GM12878 (cell line): ENCODE results near the gene TMEM38A. TPM values are rescaled to one million over a fixed set of nuclear protein-coding genes. Genes with fewer than 3 reads are reported as not detected.

Experiments used
- ATAC-seq: fragments of 200-7000 bp; cut with Tn5 transposase; 3 replicates; pipeline ENCODE4 v1.9.1; 2020; ENCODE audit warnings: mild to moderate bottlenecking, moderate library complexity
- BruUV-seq: library from RNA; stranded (reverse); fragments of 400-500 nt; replicated peaks from 2 replicates; lab custom pipeline; 2021; lab: Mats Ljungman, UMichigan
- CTCF ChIA-PET: fragments of 300-600 bp; sonication (Branson Sonifier 250); formaldehyde crosslinking; extraction: SDS; loops from one replicate; lab custom pipeline; 2021; ENCODE audit warnings: inconsistent platforms; lab: Yijun Ruan, JAX
- POLR2A ChIA-PET: fragments of 350-600 bp; formaldehyde crosslinking; extraction: SDS; loops from one replicate; lab custom pipeline; 2021; ENCODE audit warnings: inconsistent platforms; lab: Charles Lee
- RAD21 ChIA-PET: fragments of 300-600 bp; sonication (Branson Sonifier 250); formaldehyde crosslinking; loops from one replicate; lab custom pipeline; 2023; ENCODE audit warnings: antibody characterized with exemption; ENCODE audit not compliant: unreplicated experiment; lab: Charles Lee
- SMC1A ChIA-PET: fragments of 300-600 bp; sonication (Branson Sonifier 250); formaldehyde crosslinking; loops from one replicate; lab custom pipeline; 2023; ENCODE audit not compliant: unreplicated experiment, uncharacterized antibody; lab: Charles Lee
- DNase-seq: peaks from one replicate; pipeline ENCODE4 v3.0.0-alpha.2; 2011; ENCODE audit warnings: low read depth, low spot score
- FAIRE-seq: peaks from 3 replicates; lab custom pipeline; 2011; peaks lifted over from hg19 to GRCh38; lab: Jason Lieb, UNC
- H2AFZ ChIP-seq: 2 replicates; pipeline ENCODE4 v1.6.0; 2011; ENCODE audit warnings: low read depth, low read length, control low read depth; ENCODE audit not compliant: control insufficient read depth
- H3K27ac ChIP-seq: 2 replicates; pipeline ENCODE4 v1.5.1; 2011; ENCODE audit warnings: control low read depth; ENCODE audit not compliant: control insufficient read depth, insufficient read depth
- H3K27me3 ChIP-seq, 2 experiments: replicated peaks in 1 of 2; 2 replicates each; pipeline versions ENCODE4 v1.6.0 to v1.6.1; 2011; ENCODE audit warnings: low read length in 1 of 2; ENCODE audit not compliant: control insufficient read depth in 2 of 2, insufficient read depth in 2 of 2
- H3K36me3 ChIP-seq, 2 experiments: 2 replicates each; pipeline ENCODE4 v1.5.1; 2011; ENCODE audit warnings: low read length in 1 of 2; ENCODE audit not compliant: control insufficient read depth in 2 of 2, insufficient read depth in 2 of 2
- H3K4me1 ChIP-seq: 2 replicates; pipeline ENCODE4 v1.6.1; 2011; ENCODE audit warnings: mild to moderate bottlenecking, low read length, moderate library complexity, mixed read lengths; ENCODE audit not compliant: control insufficient read depth, insufficient read depth
- H3K4me2 ChIP-seq: 2 replicates; pipeline ENCODE4 v1.6.0; 2011; ENCODE audit warnings: control low read depth; ENCODE audit not compliant: control insufficient read depth, insufficient read depth
- H3K4me3 ChIP-seq: fragments of 200-600 bp; sonication (generic); 2 replicates; pipeline ENCODE4 v1.5.1; 2016
- H3K79me2 ChIP-seq: 2 replicates; pipeline ENCODE4 v1.6.0; 2011; ENCODE audit warnings: low read length; ENCODE audit not compliant: control insufficient read depth, insufficient read depth
- H3K9ac ChIP-seq: 2 replicates; pipeline ENCODE4 v1.8.0; 2011; ENCODE audit warnings: low read length, control low read depth, mixed read lengths; ENCODE audit not compliant: control insufficient read depth, insufficient read depth
- H3K9me3 ChIP-seq: replicated peaks from 3 replicates; pipeline ENCODE4 v1.5.1; 2011; ENCODE audit warnings: mild to moderate bottlenecking, low read length; ENCODE audit not compliant: control insufficient read depth, insufficient read depth
- H4K20me1 ChIP-seq: 2 replicates; pipeline ENCODE4 v1.6.0; 2011; ENCODE audit not compliant: control insufficient read depth, insufficient read depth
- CHD1 ChIP-seq: IDR thresholded peaks from 2 replicates; pipeline ENCODE4 v1.6.1; 2012; ENCODE audit warnings: low read depth, low read length, improper control_type of control experiment
- FOXM1 ChIP-seq: IDR thresholded peaks from 2 replicates; pipeline ENCODE4 v1.6.1; 2012; ENCODE audit warnings: low read depth, mild to moderate bottlenecking, inconsistent platforms, low read length, moderate library complexity
- JUNB ChIP-seq: IDR thresholded peaks from 2 replicates; pipeline ENCODE4 v1.6.1; 2016; ENCODE audit warnings: antibody characterized with exemption, mild to moderate bottlenecking
- LARP7 ChIP-seq: fragments of 450-650 bp; IDR thresholded peaks from 2 replicates; pipeline ENCODE4 v1.6.1; 2017; ENCODE audit warnings: mild to moderate bottlenecking
- RAD21 ChIP-seq: IDR thresholded peaks from 2 replicates; pipeline ENCODE4 v1.6.1; 2011; ENCODE audit warnings: mild to moderate bottlenecking, low read depth, low read length, moderate library complexity; ENCODE audit not compliant: insufficient read depth
- RCOR1 ChIP-seq: conservative IDR thresholded peaks from 2 replicates; pipeline ENCODE4 v1.6.1; 2012; ENCODE audit warnings: low read depth, low read length, improper control_type of control experiment
- SREBF2 ChIP-seq: IDR thresholded peaks from 2 replicates; pipeline ENCODE4 v1.6.1; 2012; ENCODE audit warnings: mild to moderate bottlenecking, low read length
- TCF12 ChIP-seq: IDR thresholded peaks from 2 replicates; pipeline ENCODE4 v1.6.1; 2011; ENCODE audit warnings: low read depth, mild to moderate bottlenecking, low read length
- TCF7 ChIP-seq: IDR thresholded peaks from 2 replicates; pipeline ENCODE4 v1.6.1; 2014; ENCODE audit warnings: antibody characterized with exemption, borderline replicate concordance
- YY1 ChIP-seq: IDR thresholded peaks from 2 replicates; pipeline ENCODE4 v1.6.1; 2011; ENCODE audit warnings: low read depth, mild to moderate bottlenecking, low read length
- ZNF24 ChIP-seq: fragments of 450-650 bp; IDR thresholded peaks from 2 replicates; pipeline ENCODE4 v1.6.1; 2017; ENCODE audit warnings: antibody characterized with exemption, mild to moderate bottlenecking
- ZSCAN29 ChIP-seq: fragments of 450-650 bp; IDR thresholded peaks from 2 replicates; pipeline ENCODE4 v1.6.1; 2017; ENCODE audit warnings: mild to moderate bottlenecking, moderate library complexity
- WGBS: methylation state at CpG from one replicate; pipeline ENCODE4 v1.1.6; 2016; ENCODE audit warnings: low lambda C conversion rate; ENCODE audit not compliant: insufficient replicate concordance, insufficient coverage; ENCODE audit errors: missing lambda C conversion rate; 5-methylcytosine and 5-hydroxymethylcytosine counted together
- in situ Hi-C: fragments of 300-500 bp; cut with MboI; formaldehyde crosslinking; loops from 9 replicates; pipeline ENCODE4 v1.14.3; 2018; ENCODE audit warnings: mixed read lengths
- intact Hi-C: fragments of 100-400 bp; cut with micrococcal nuclease; formaldehyde crosslinking; loops from one replicate; pipeline ENCODE4 v1.14.2; 2022; ENCODE audit not compliant: unreplicated experiment
- polyA plus RNA-seq, 11 experiments: library from polyadenylated mRNA; depleted of rRNA in 4 of 11; unstranded in 6 of 11; stranded (reverse) in 5 of 11; fragments of >200 nt; fragmentation: Nextera tagmentation in 4 of 11; fragmentation: Illumina TruSeq in 1 of 11; extraction: Ambion mirVana in 4 of 11; extraction: Trizol in 1 of 11; gene quantifications; 1 replicate in 1 of 11; 2 replicates in 10 of 11; pipeline versions ENCODE4 v1.2.1 to v1.2.3, GENCODE V29; 2011 to 2016; ENCODE audit warnings: inconsistent platforms in 2 of 11, missing spikeins in 2 of 11, low read depth in 1 of 11
- total RNA-seq, 4 experiments: library from RNA; depleted of rRNA in 3 of 4; stranded (reverse); fragments of >200 nt in 3 of 4; fragmentation: Illumina TruSeq in 1 of 4; extraction: Trizol in 1 of 4; gene quantifications; 2 replicates each; pipeline versions ENCODE4 v1.2.1 to v1.2.3, GENCODE V29; 2013 to 2021
- TF ChIP-seq, protein P1 (sequence below), 3 experiments: IDR thresholded peaks in 2 of 3; conservative IDR thresholded peaks in 1 of 3; 2 replicates each; pipeline ENCODE4 v1.5.1; 2011; ENCODE audit warnings: low read depth in 3 of 3, low read length in 3 of 3, mild to moderate bottlenecking in 3 of 3, control low read depth in 2 of 3, moderate library complexity in 2 of 3, inconsistent platforms in 1 of 3, mixed read lengths in 1 of 3; ENCODE audit not compliant: control insufficient read depth in 2 of 3, insufficient read depth in 1 of 3; ENCODE audit errors: extremely low read depth in 1 of 3
- TF ChIP-seq, protein P2 (sequence below): IDR thresholded peaks from 2 replicates; pipeline ENCODE4 v1.6.1; 2012; ENCODE audit warnings: low read depth, low read length, improper control_type of control experiment

TMEM38A gene
- total and polyA plus RNA-seq, 10 of the 15 experiments (the other 5 are each of a cell fraction or from before 2014, with no cell fraction given): 4.5 to 22.2 (median 15.0) TPM

DNA sequence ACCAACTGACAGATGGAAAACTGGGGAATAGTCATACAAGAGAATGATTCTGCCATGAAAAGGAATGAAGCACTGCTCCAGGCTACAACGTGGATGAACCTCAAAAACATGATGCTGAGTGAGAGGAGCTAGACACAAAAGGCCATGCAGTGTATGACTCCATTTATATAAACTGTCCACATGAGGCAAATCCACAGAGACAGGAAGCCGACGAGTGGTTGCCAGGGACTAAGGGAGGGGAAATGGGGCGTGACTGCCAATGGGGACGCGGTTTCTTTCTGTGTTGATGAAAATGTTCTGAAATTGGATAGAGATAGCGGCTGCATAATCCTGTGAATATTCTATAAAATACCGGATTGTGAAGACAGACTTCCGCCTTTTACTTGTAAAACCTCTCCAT, 11.2 kb upstream of the TMEM38A start:
- WGBS: 95% methylated on average over 9 of the region's 9 CpGs
- no peaks in the 10 kb centered on the region for H3K9me3 ChIP-seq
- 0 out of 2 replicates have a peak, but pooled peaks cover 4% of the 10 kb centered on the region for H4K20me1 ChIP-seq
- no peaks in the 10 kb centered on the region for H3K27me3 ChIP-seq
- H3K36me3 ChIP-seq: peaks cover 12 to 37% of the 10 kb centered on the region in 2 experiments
- ATAC-seq (no peak), FAIRE-seq (no peak), DNase-seq (no peak)
- H3K9ac ChIP-seq: no peak overlapping the region
- no TSS peak for BruUV-seq
- no peak overlapping the region for H3K27ac ChIP-seq
- POLR2A ChIA-PET: no interaction called here
- H3K4me1 ChIP-seq: no peaks in the 10 kb centered on the region
- H2AFZ ChIP-seq: no peak overlapping the region
- RAD21 ChIA-PET: no interaction called here
- H3K4me2 ChIP-seq: no peak overlapping the region
- SMC1A ChIA-PET: interaction anchor here (1.7 kb wide), 1 partner anchor 24 kb away, joined by 6 read pairs; no protein-coding TSS in a partner anchor
- TF ChIP-seq LARP7 (no peak), RAD21 (no peak), YY1 (no peak), TCF7 (no peak), RCOR1 (no peak), CHD1 (no peak), SREBF2 (no peak), JUNB (no peak), ZNF24 (no peak), ZSCAN29 (no peak), TCF12 (no peak), FOXM1 (no peak)
- TF ChIP-seq, protein P1, sequence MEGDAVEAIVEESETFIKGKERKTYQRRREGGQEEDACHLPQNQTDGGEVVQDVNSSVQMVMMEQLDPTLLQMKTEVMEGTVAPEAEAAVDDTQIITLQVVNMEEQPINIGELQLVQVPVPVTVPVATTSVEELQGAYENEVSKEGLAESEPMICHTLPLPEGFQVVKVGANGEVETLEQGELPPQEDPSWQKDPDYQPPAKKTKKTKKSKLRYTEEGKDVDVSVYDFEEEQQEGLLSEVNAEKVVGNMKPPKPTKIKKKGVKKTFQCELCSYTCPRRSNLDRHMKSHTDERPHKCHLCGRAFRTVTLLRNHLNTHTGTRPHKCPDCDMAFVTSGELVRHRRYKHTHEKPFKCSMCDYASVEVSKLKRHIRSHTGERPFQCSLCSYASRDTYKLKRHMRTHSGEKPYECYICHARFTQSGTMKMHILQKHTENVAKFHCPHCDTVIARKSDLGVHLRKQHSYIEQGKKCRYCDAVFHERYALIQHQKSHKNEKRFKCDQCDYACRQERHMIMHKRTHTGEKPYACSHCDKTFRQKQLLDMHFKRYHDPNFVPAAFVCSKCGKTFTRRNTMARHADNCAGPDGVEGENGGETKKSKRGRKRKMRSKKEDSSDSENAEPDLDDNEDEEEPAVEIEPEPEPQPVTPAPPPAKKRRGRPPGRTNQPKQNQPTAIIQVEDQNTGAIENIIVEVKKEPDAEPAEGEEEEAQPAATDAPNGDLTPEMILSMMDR (IDR thresholded peaks at IDR 0.05 in 2 of 3, conservative IDR thresholded peaks at IDR 0.05 in 1 of 3; ENCODE audit: control insufficient read depth in 2 of 3, extremely low read depth in 1 of 3, insufficient read depth in 1 of 3, low read depth in 3 of 3, low read length in 3 of 3): no peak
- TF ChIP-seq, protein P2, sequence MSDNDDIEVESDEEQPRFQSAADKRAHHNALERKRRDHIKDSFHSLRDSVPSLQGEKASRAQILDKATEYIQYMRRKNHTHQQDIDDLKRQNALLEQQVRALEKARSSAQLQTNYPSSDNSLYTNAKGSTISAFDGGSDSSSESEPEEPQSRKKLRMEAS: no peak
- in situ Hi-C loops: no loop called here
- peaks cover 2% of the 10 kb centered on the region for H3K79me2 ChIP-seq
- no peak overlapping the region for H3K4me3 ChIP-seq
- intact Hi-C loops: no loop called here
- CTCF ChIA-PET: no interaction called here
